H9 (cell line): Measurements from ENCODE around the gene TMEM114. TPM values are rescaled to one million over a fixed set of nuclear protein-coding genes. Genes with fewer than 3 reads are reported as not detected.

Source experiments
- DNase-seq: peaks from one replicate; pipeline ENCODE4 v3.0.0-alpha.2; 2017
- H2AFZ ChIP-seq: one replicate; pipeline ENCODE4 v1.6.1; 2013; ENCODE audit warnings: mild to moderate bottlenecking, low read length, control low read depth, moderate library complexity
- H2AK5ac ChIP-seq: 2 replicates; pipeline ENCODE4 v1.6.1; 2013; ENCODE audit warnings: low read length, control low read depth, mixed read lengths; ENCODE audit not compliant: insufficient read length
- H2BK120ac ChIP-seq: one replicate; pipeline ENCODE4 v1.6.1; 2013; ENCODE audit warnings: low read depth, mild to moderate bottlenecking, low read length, control low read depth, inconsistent platforms; ENCODE audit not compliant: poor library complexity, severe bottlenecking
- H2BK12ac ChIP-seq: 2 replicates; pipeline ENCODE4 v1.6.1; 2013; ENCODE audit warnings: low read length, control low read depth, mixed read lengths, low read depth; ENCODE audit not compliant: insufficient read length
- H2BK15ac ChIP-seq: 2 replicates; pipeline ENCODE4 v1.6.1; 2013; ENCODE audit warnings: low read depth, low read length, control low read depth
- H2BK20ac ChIP-seq: one replicate; pipeline ENCODE4 v1.6.1; 2013; ENCODE audit warnings: low read depth, mild to moderate bottlenecking, low read length, control low read depth, inconsistent platforms; ENCODE audit not compliant: poor library complexity, severe bottlenecking
- H2BK5ac ChIP-seq: 2 replicates; pipeline ENCODE4 v1.6.1; 2013; ENCODE audit warnings: low read length, control low read depth, mixed read lengths; ENCODE audit not compliant: insufficient read length
- H3K14ac ChIP-seq: 2 replicates; pipeline ENCODE4 v1.6.1; 2013; ENCODE audit warnings: low read length, control low read depth; ENCODE audit not compliant: insufficient read depth
- H3K18ac ChIP-seq: 2 replicates; pipeline ENCODE4 v1.6.1; 2013; ENCODE audit warnings: low read depth, mild to moderate bottlenecking, mixed read lengths, low read length, control low read depth; ENCODE audit not compliant: insufficient read length
- H3K23ac ChIP-seq: 2 replicates; pipeline ENCODE4 v1.6.1; 2013; ENCODE audit warnings: low read length, control low read depth, mixed read lengths, low read depth; ENCODE audit not compliant: insufficient read length
- H3K23me2 ChIP-seq: 2 replicates; pipeline ENCODE4 v1.6.1; 2013; ENCODE audit warnings: low read depth, mild to moderate bottlenecking, mixed read lengths, low read length, control low read depth; ENCODE audit not compliant: insufficient read length, poor library complexity, severe bottlenecking
- H3K27ac ChIP-seq: 2 replicates; pipeline ENCODE4 v1.5.1; 2013; ENCODE audit warnings: low read length, control low read depth, mixed read lengths, low read depth; ENCODE audit not compliant: insufficient read length
- H3K27me3 ChIP-seq: 2 replicates; pipeline ENCODE4 v1.6.1; 2013; ENCODE audit warnings: low read length, control low read depth, inconsistent platforms; ENCODE audit not compliant: insufficient read depth
- H3K4ac ChIP-seq: 2 replicates; pipeline ENCODE4 v1.6.1; 2013; ENCODE audit warnings: low read depth, mild to moderate bottlenecking, control low read depth, inconsistent platforms, low read length, moderate library complexity
- H3K4me1 ChIP-seq: 2 replicates; pipeline ENCODE4 v1.6.1; 2013; ENCODE audit warnings: low read length, control low read depth, inconsistent platforms; ENCODE audit not compliant: insufficient read depth
- H3K4me2 ChIP-seq: 2 replicates; pipeline ENCODE4 v1.6.1; 2013; ENCODE audit warnings: low read length, control low read depth, mixed read lengths; ENCODE audit not compliant: insufficient read length, insufficient read depth
- H3K56ac ChIP-seq: 2 replicates; pipeline ENCODE4 v1.6.1; 2013; ENCODE audit warnings: low read depth, mild to moderate bottlenecking, mixed read lengths, low read length, control low read depth; ENCODE audit not compliant: insufficient read length
- H3K79me1 ChIP-seq: 2 replicates; pipeline ENCODE4 v1.6.1; 2013; ENCODE audit warnings: low read depth, mild to moderate bottlenecking, moderate library complexity, low read length, control low read depth, inconsistent platforms; ENCODE audit not compliant: insufficient read depth, poor library complexity, severe bottlenecking
- H3K79me2 ChIP-seq: 2 replicates; pipeline ENCODE4 v1.6.1; 2013; ENCODE audit warnings: low read length, control low read depth, inconsistent platforms; ENCODE audit not compliant: insufficient read depth
- H3K9ac ChIP-seq: 2 replicates; pipeline ENCODE4 v1.6.1; 2013; ENCODE audit warnings: low read length, control low read depth, mixed read lengths; ENCODE audit not compliant: insufficient read length; ENCODE audit errors: extremely low read depth
- H3K9me3 ChIP-seq: one replicate; pipeline ENCODE4 v1.6.1; 2013; ENCODE audit warnings: low read depth, low read length, inconsistent platforms; ENCODE audit not compliant: control insufficient read depth
- H3T11ph ChIP-seq: one replicate; pipeline ENCODE4 v1.6.1; 2013; ENCODE audit warnings: mild to moderate bottlenecking, low read length, control low read depth, inconsistent platforms
- H4K20me1 ChIP-seq: one replicate; pipeline ENCODE4 v1.6.1; 2013; ENCODE audit not compliant: control insufficient read depth, insufficient read length, insufficient read depth
- H4K5ac ChIP-seq: 2 replicates; pipeline ENCODE4 v1.6.1; 2013; ENCODE audit warnings: low read depth, mild to moderate bottlenecking, mixed read lengths, low read length, control low read depth; ENCODE audit not compliant: insufficient read length
- H4K8ac ChIP-seq: replicated peaks from 2 replicates; pipeline ENCODE4 v1.6.1; 2013; ENCODE audit warnings: low read length, control low read depth, mixed read lengths, low read depth; ENCODE audit not compliant: insufficient read length
- H4K91ac ChIP-seq: 2 replicates; pipeline ENCODE4 v1.6.1; 2013; ENCODE audit warnings: low read depth, mild to moderate bottlenecking, moderate library complexity, mixed read lengths, low read length, control low read depth; ENCODE audit not compliant: insufficient read length
- H3K27ac Mint-ChIP-seq, 3 experiments: 2 replicates in 2 of 3; 3 replicates in 1 of 3; pipeline ENCODE4 v1.8.0; 2020 to 2021; ENCODE audit warnings: mixed read lengths in 3 of 3, mild to moderate bottlenecking in 1 of 3, moderate library complexity in 1 of 3
- H3K27me3 Mint-ChIP-seq: 2 replicates; pipeline ENCODE4 v1.8.0; 2021; ENCODE audit warnings: low read depth, mild to moderate bottlenecking, moderate library complexity, mixed read lengths
- H3K36me3 Mint-ChIP-seq, 3 experiments: 2 replicates in 2 of 3; 3 replicates in 1 of 3; pipeline ENCODE4 v1.8.0; 2020 to 2021; ENCODE audit warnings: low read depth in 3 of 3, mixed read lengths in 3 of 3; ENCODE audit not compliant: insufficient read depth in 1 of 3
- H3K4me1 Mint-ChIP-seq, 2 experiments: 2 replicates each; pipeline ENCODE4 v1.8.0; 2020; ENCODE audit warnings: mixed read lengths in 2 of 2
- H3K4me3 Mint-ChIP-seq, 2 experiments: 2 replicates in 1 of 2; 3 replicates in 1 of 2; pipeline ENCODE4 v1.8.0; 2020 to 2021; ENCODE audit warnings: mild to moderate bottlenecking in 2 of 2, mixed read lengths in 2 of 2, moderate library complexity in 1 of 2
- H3K9me3 Mint-ChIP-seq, 2 experiments: 2 replicates in 1 of 2; 3 replicates in 1 of 2; pipeline ENCODE4 v1.8.0; 2020; ENCODE audit warnings: mild to moderate bottlenecking in 2 of 2, mixed read lengths in 2 of 2, moderate library complexity in 1 of 2
- WGBS: extraction: QIAGEN DNeasy Blood & Tissue Kit; methylation state at CpG from one replicate; pipeline ENCODE4 v1.1.7; 2013; ENCODE audit warnings: missing lambda C conversion rate, low lambda C conversion rate, mixed read lengths; ENCODE audit not compliant: insufficient read length; ENCODE audit errors: extremely low coverage; 5-methylcytosine and 5-hydroxymethylcytosine counted together
- total RNA-seq: library from RNA; stranded (reverse); gene quantifications from 2 replicates; pipeline ENCODE4 v1.2.1, GENCODE V29; 2021
- TF ChIP-seq, protein P1 (sequence below): fragments of 200-600 bp; sonication (generic); conservative IDR thresholded peaks from 3 replicates; pipeline ENCODE4 v1.8.0; 2021; ENCODE audit warnings: antibody characterized with exemption, mild to moderate bottlenecking

Gene TMEM114
- total RNA-seq, 1 experiment from 2014 or later = 0.33 TPM

DNA sequence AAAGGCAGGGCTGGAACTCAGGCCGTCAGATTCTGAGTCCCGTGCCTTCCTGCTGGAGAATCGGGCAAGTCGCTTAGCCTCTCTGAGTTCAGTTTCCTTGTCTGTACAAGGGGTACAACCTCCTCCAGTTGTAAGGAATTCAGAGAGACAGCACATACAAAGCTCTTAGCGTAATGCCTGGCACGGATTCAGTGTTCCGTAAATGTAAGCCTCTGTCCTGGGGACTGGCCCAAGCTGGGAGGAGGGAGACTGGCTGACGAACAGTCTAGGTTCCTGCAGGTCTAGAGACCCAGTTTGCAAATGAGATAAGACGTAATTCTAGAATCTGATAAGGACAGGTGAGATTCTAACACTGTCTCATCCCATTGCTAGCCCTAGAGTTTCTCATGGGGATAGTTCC lies 41.1 kb upstream of the TMEM114 start:
- no peak overlapping the region for H4K91ac ChIP-seq
- H3K4me2 ChIP-seq = no peak overlapping the region
- no peak overlapping the region for H3K4me3 Mint-ChIP-seq
- peaks cover 41 to 84% (median 76%) of the 10 kb centered on the region in 3 experiments for H3K36me3 Mint-ChIP-seq
- H3K9me3 Mint-ChIP-seq = no peaks in the 10 kb centered on the region
- H3K27ac ChIP-seq = no peak overlapping the region
- no peaks in the 10 kb centered on the region for H3K4me1 ChIP-seq
- H2BK20ac ChIP-seq = no peak overlapping the region
- DNase-seq = no peak
- H3K4ac ChIP-seq = no peak overlapping the region
- H2AK5ac ChIP-seq = no peak overlapping the region
- no peak overlapping the region for H3K23ac ChIP-seq
- no peak overlapping the region; a peak in 1 of 7 replicates for H3K27ac Mint-ChIP-seq
- H3K27me3 Mint-ChIP-seq = no peaks in the 10 kb centered on the region
- no peaks in the 10 kb centered on the region for H3K23me2 ChIP-seq
- no peak overlapping the region for H3K9ac ChIP-seq
- H3T11ph ChIP-seq = no peak overlapping the region
- no peak overlapping the region for H3K14ac ChIP-seq
- no peak overlapping the region for H3K18ac ChIP-seq
- H3K56ac ChIP-seq = no peak overlapping the region
- H2BK5ac ChIP-seq = no peak overlapping the region
- no peaks in the 10 kb centered on the region for H4K20me1 ChIP-seq
- H2BK12ac ChIP-seq = no peak overlapping the region
- no peak overlapping the region for H2BK15ac ChIP-seq
- H3K27me3 ChIP-seq = no peaks in the 10 kb centered on the region
- no peaks in the 10 kb centered on the region for H3K79me2 ChIP-seq
- H2BK120ac ChIP-seq = no peak overlapping the region
- H2AFZ ChIP-seq = no peak overlapping the region
- H3K4me1 Mint-ChIP-seq = no peaks in the 10 kb centered on the region
- WGBS = no CpG with 5 or more reads among the region's 9 CpGs
- H3K79me1 ChIP-seq = no peaks in the 10 kb centered on the region
- no peaks in the 10 kb centered on the region for H3K9me3 ChIP-seq
- H4K8ac ChIP-seq = no peak overlapping the region
- H4K5ac ChIP-seq = no peak overlapping the region
- TF ChIP-seq, protein P1, sequence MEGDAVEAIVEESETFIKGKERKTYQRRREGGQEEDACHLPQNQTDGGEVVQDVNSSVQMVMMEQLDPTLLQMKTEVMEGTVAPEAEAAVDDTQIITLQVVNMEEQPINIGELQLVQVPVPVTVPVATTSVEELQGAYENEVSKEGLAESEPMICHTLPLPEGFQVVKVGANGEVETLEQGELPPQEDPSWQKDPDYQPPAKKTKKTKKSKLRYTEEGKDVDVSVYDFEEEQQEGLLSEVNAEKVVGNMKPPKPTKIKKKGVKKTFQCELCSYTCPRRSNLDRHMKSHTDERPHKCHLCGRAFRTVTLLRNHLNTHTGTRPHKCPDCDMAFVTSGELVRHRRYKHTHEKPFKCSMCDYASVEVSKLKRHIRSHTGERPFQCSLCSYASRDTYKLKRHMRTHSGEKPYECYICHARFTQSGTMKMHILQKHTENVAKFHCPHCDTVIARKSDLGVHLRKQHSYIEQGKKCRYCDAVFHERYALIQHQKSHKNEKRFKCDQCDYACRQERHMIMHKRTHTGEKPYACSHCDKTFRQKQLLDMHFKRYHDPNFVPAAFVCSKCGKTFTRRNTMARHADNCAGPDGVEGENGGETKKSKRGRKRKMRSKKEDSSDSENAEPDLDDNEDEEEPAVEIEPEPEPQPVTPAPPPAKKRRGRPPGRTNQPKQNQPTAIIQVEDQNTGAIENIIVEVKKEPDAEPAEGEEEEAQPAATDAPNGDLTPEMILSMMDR = no peak
